Skeletal muscle cell (primary cell): Measurements from ENCODE around the gene LRIF1.
"Not testable (repeated sequence)": the region's sequence is repeated elsewhere in the genome, so short reads cannot be mapped to it uniquely, and the experiment has no call there.

Source experiments
- DNase-seq: peaks from one replicate; pipeline ENCODE4 v3.0.0-alpha.2; 2010; ENCODE audit warnings: low read depth
- H3K4me3 ChIP-seq: 2 replicates; pipeline ENCODE4 v1.5.1; 2011; ENCODE audit warnings: low read depth, mild to moderate bottlenecking, control low read depth, low read length, moderate library complexity

LRIF1 gene

GRCh38 chr1:110963691-110964454 is at the start of gene LRIF1:
LRIF1 (minus strand) TSS chr1:110963922; CDS start chr1:110963688, 234 bp downstream.
- DNase-seq = peak; percentile 99
- H3K4me3 ChIP-seq = peak within 1 kb of the TSS; percentile 94

- no peak for DNase-seq
- no peak overlapping the region for H3K4me3 ChIP-seq
These were observed 44.3 kb upstream of the LRIF1 start for GRCh38 chr1:111008031-111008430.

GRCh38 chr1:111006556-111006955 is 42.8 kb upstream of the LRIF1 start:
- no peak for DNase-seq
- H3K4me3 ChIP-seq = no peak overlapping the region

GRCh38 chr1:110999607-111000006 is 35.9 kb upstream of the LRIF1 start:
- DNase-seq, H3K4me3 ChIP-seq: not testable (repeated sequence)

- H3K4me3 ChIP-seq, DNase-seq: not testable (repeated sequence)
These were observed 28.6 kb upstream of the LRIF1 start for GRCh38 chr1:110992329-110992728.

GRCh38 chr1:110991295-110991694 is 27.6 kb upstream of the LRIF1 start:
- H3K4me3 ChIP-seq, DNase-seq: not testable (repeated sequence)

- no peak overlapping the region for H3K4me3 ChIP-seq
- DNase-seq = no peak
These were observed 26.8 kb upstream of the LRIF1 start for GRCh38 chr1:110990541-110990940.

GRCh38 chr1:110986407-110986891 is 22.7 kb upstream of the LRIF1 start:
- no peak overlapping the region for H3K4me3 ChIP-seq
- no peak for DNase-seq

- H3K4me3 ChIP-seq = no peak overlapping the region
- DNase-seq = no peak
These were observed 18.6 kb upstream of the LRIF1 start for GRCh38 chr1:110982320-110982719.

GRCh38 chr1:110979154-110979553 is 15.4 kb upstream of the LRIF1 start:
- H3K4me3 ChIP-seq = no peak overlapping the region
- no peak for DNase-seq

- no peak overlapping the region for H3K4me3 ChIP-seq
- DNase-seq = no peak
These were observed 12.4 kb upstream of the LRIF1 start for GRCh38 chr1:110976089-110976488.

GRCh38 chr1:110975265-110975664 is 11.5 kb upstream of the LRIF1 start:
- H3K4me3 ChIP-seq = no peak overlapping the region
- no peak for DNase-seq

GRCh38 chr1:110967256-110967655 is 3.5 kb upstream of the LRIF1 start:
- no peak for DNase-seq
- no peak overlapping the region for H3K4me3 ChIP-seq

GRCh38 chr1:110964455-110964903 is 757 bp upstream of the LRIF1 start:
- H3K4me3 ChIP-seq = peak overlapping the region; percentile 94
- DNase-seq = no peak

GRCh38 chr1:110962892-110963690 is 631 bp downstream of the LRIF1 start:
- H3K4me3 ChIP-seq = peak overlapping the region; percentile 94
- DNase-seq = peak; percentile 45

- DNase-seq = no peak
- H3K4me3 ChIP-seq = peak overlapping the region; percentile 94
These were observed 1.8 kb downstream of the LRIF1 start for GRCh38 chr1:110961902-110962301.

GRCh38 chr1:110960777-110961420 is 2.8 kb downstream of the LRIF1 start:
- no peak for DNase-seq
- no peak overlapping the region for H3K4me3 ChIP-seq

- no peak overlapping the region for H3K4me3 ChIP-seq
- no peak for DNase-seq
These were observed 5.9 kb downstream of the LRIF1 start for GRCh38 chr1:110957798-110958197.

GRCh38 chr1:110956586-110956985 is 7.1 kb downstream of the LRIF1 start:
- DNase-seq = no peak
- no peak overlapping the region for H3K4me3 ChIP-seq

- no peak for DNase-seq
- no peak overlapping the region for H3K4me3 ChIP-seq
These were observed 10.7 kb downstream of the LRIF1 start for GRCh38 chr1:110953031-110953430.
